Measurements from ENCODE around the gene BNC2.

Gene BNC2

GRCh38 chr9:16458696-16459420, 411.6 kb downstream of the BNC2 start:
- Histone ChIP-seq H3K4me1 (ENCODE audit: control insufficient read depth, low read depth, low read length) (no peaks in the 10 kb centered on the region), H3K4me3 (ENCODE audit: low read length) (no peak overlapping the region), H2BK5ac (ENCODE audit: low read length) (no peak overlapping the region), H4K8ac (ENCODE audit: low read depth, low read length) (no peak overlapping the region), H4K5ac (ENCODE audit: low read length) (no peak overlapping the region), H2AK5ac (ENCODE audit: low read length) (no peak overlapping the region), H3K4me2 (ENCODE audit: low read length) (no peak overlapping the region), H2BK120ac (ENCODE audit: low read depth, low read length) (no peak overlapping the region), H3K56ac (ENCODE audit: low read length) (no peak overlapping the region), H3K79me2 (ENCODE audit: control insufficient read depth, insufficient read depth, low read length) (no peaks in the 10 kb centered on the region), H3K4ac (ENCODE audit: low read depth, low read length) (no peak overlapping the region), H3K23ac (ENCODE audit: low read length) (peak overlapping the region; percentile 18), H3K36me3 (ENCODE audit: control insufficient read depth, insufficient read depth, low read length) (no peaks in the 10 kb centered on the region), H3K27ac (ENCODE audit: low read depth, low read length) (no peak overlapping the region), H3K79me1 (ENCODE audit: low read length) (no peaks in the 10 kb centered on the region), H3K9ac (ENCODE audit: low read length) (no peak overlapping the region), H3K27me3 (ENCODE audit: insufficient read depth, low read length, poor library complexity) (no peaks in the 10 kb centered on the region), H3K18ac (ENCODE audit: low read length) (no peak overlapping the region), H2BK15ac (replicated peaks; ENCODE audit: low read depth) (no peak overlapping the region)
- no peak for DNase-seq
- no CpG with 5 or more reads among the region's 6 CpGs for WGBS (ENCODE audit: extremely low coverage, insufficient coverage, low lambda C conversion rate)

- no peak overlapping the region for H3K4me3 ChIP-seq (ENCODE audit: low read length)
- DNase-seq = no peak
- no peak overlapping the region for H2BK120ac ChIP-seq (ENCODE audit: low read depth, low read length)
- H2BK5ac ChIP-seq (ENCODE audit: low read length) = no peak overlapping the region
- no peaks in the 10 kb centered on the region for H3K79me2 ChIP-seq (ENCODE audit: control insufficient read depth, insufficient read depth, low read length)
- no peak overlapping the region for H2AK5ac ChIP-seq (ENCODE audit: low read length)
- no peaks in the 10 kb centered on the region for H3K36me3 ChIP-seq (ENCODE audit: control insufficient read depth, insufficient read depth, low read length)
- H3K79me1 ChIP-seq (ENCODE audit: low read length) = no peaks in the 10 kb centered on the region
- H4K5ac ChIP-seq (ENCODE audit: low read length) = no peak overlapping the region
- no peak overlapping the region for H3K56ac ChIP-seq (ENCODE audit: low read length)
- H3K4me2 ChIP-seq (ENCODE audit: low read length) = no peak overlapping the region
- H3K23ac ChIP-seq (ENCODE audit: low read length) = no peak overlapping the region
- H3K4ac ChIP-seq (ENCODE audit: low read depth, low read length) = no peak overlapping the region
- H3K18ac ChIP-seq (ENCODE audit: low read length) = no peak overlapping the region
- no peaks in the 10 kb centered on the region for H3K4me1 ChIP-seq (ENCODE audit: control insufficient read depth, low read depth, low read length)
- H3K27ac ChIP-seq (ENCODE audit: low read depth, low read length) = no peak overlapping the region
- H3K9ac ChIP-seq (ENCODE audit: low read length) = no peak overlapping the region
- H3K27me3 ChIP-seq (ENCODE audit: insufficient read depth, low read length, poor library complexity) = no peaks in the 10 kb centered on the region
- no peak overlapping the region for H4K8ac ChIP-seq (ENCODE audit: low read depth, low read length)
- H2BK15ac ChIP-seq (replicated peaks; ENCODE audit: low read depth) = no peak overlapping the region
These were observed 414.6 kb downstream of the BNC2 start for GRCh38 chr9:16455842-16456241.

GRCh38 chr9:16453390-16453789, 417.1 kb downstream of the BNC2 start:
- no CpG with 5 or more reads among the region's 3 CpGs for WGBS (ENCODE audit: extremely low coverage, insufficient coverage, low lambda C conversion rate)
- Histone ChIP-seq H3K79me2 (ENCODE audit: control insufficient read depth, insufficient read depth, low read length) (no peaks in the 10 kb centered on the region), H3K9ac (ENCODE audit: low read length) (no peak overlapping the region), H3K36me3 (ENCODE audit: control insufficient read depth, insufficient read depth, low read length) (no peaks in the 10 kb centered on the region), H2BK15ac (replicated peaks; ENCODE audit: low read depth) (no peak overlapping the region), H3K4ac (ENCODE audit: low read depth, low read length) (no peak overlapping the region), H3K79me1 (ENCODE audit: low read length) (no peaks in the 10 kb centered on the region), H2BK5ac (ENCODE audit: low read length) (no peak overlapping the region), H3K4me1 (ENCODE audit: control insufficient read depth, low read depth, low read length) (no peaks in the 10 kb centered on the region), H2AK5ac (ENCODE audit: low read length) (no peak overlapping the region), H3K18ac (ENCODE audit: low read length) (no peak overlapping the region), H3K23ac (ENCODE audit: low read length) (no peak overlapping the region), H3K4me2 (ENCODE audit: low read length) (no peak overlapping the region), H2BK120ac (ENCODE audit: low read depth, low read length) (no peak overlapping the region), H3K27me3 (ENCODE audit: insufficient read depth, low read length, poor library complexity) (no peaks in the 10 kb centered on the region), H3K4me3 (ENCODE audit: low read length) (no peak overlapping the region), H4K8ac (ENCODE audit: low read depth, low read length) (no peak overlapping the region), H3K56ac (ENCODE audit: low read length) (no peak overlapping the region), H3K27ac (ENCODE audit: low read depth, low read length) (no peak overlapping the region), H4K5ac (ENCODE audit: low read length) (no peak overlapping the region)
- DNase-seq = no peak

DNA sequence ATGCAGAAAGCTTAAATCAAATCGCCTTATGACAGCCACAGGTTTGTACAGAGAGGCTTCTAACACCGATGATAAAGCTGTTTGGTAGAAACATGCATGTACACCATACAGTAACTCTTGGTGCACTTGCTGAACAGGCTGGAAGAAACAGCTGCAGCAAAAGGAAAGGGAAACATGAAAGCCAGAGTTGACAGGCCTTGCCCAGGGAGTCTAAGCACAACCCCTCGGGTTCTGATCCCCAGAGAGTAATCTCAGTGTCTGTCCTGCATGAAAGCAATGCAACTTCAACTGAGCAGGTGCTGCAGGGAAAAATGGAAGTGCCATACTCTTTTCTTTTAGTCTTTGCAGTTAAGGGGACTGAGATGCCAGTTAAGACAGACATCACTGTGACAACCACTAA, 419.9 kb downstream of the BNC2 start:
- Histone ChIP-seq H3K4me3 (ENCODE audit: low read length) (no peak overlapping the region), H3K4me1 (ENCODE audit: control insufficient read depth, low read depth, low read length) (no peaks in the 10 kb centered on the region), H3K9ac (ENCODE audit: low read length) (no peak overlapping the region), H3K79me1 (ENCODE audit: low read length) (no peaks in the 10 kb centered on the region), H2AK5ac (ENCODE audit: low read length) (no peak overlapping the region), H4K8ac (ENCODE audit: low read depth, low read length) (no peak overlapping the region), H3K56ac (ENCODE audit: low read length) (no peak overlapping the region), H3K79me2 (ENCODE audit: control insufficient read depth, insufficient read depth, low read length) (no peaks in the 10 kb centered on the region), H2BK120ac (ENCODE audit: low read depth, low read length) (no peak overlapping the region), H3K4ac (ENCODE audit: low read depth, low read length) (no peak overlapping the region), H3K4me2 (ENCODE audit: low read length) (no peak overlapping the region), H3K27me3 (ENCODE audit: insufficient read depth, low read length, poor library complexity) (no peaks in the 10 kb centered on the region), H3K18ac (ENCODE audit: low read length) (no peak overlapping the region), H3K27ac (ENCODE audit: low read depth, low read length) (no peak overlapping the region), H3K23ac (ENCODE audit: low read length) (no peak overlapping the region), H3K36me3 (ENCODE audit: control insufficient read depth, insufficient read depth, low read length) (no peaks in the 10 kb centered on the region), H4K5ac (ENCODE audit: low read length) (no peak overlapping the region), H2BK5ac (ENCODE audit: low read length) (no peak overlapping the region), H2BK15ac (replicated peaks; ENCODE audit: low read depth) (no peak overlapping the region)
- DNase-seq = no peak
- WGBS (ENCODE audit: extremely low coverage, insufficient coverage, low lambda C conversion rate) = no CpG with 5 or more reads among the region's 3 CpGs

GRCh38 chr9:16450043-16450442, 420.4 kb downstream of the BNC2 start:
- H3K56ac ChIP-seq (ENCODE audit: low read length) = no peak overlapping the region
- H3K4me1 ChIP-seq (ENCODE audit: control insufficient read depth, low read depth, low read length) = no peaks in the 10 kb centered on the region
- H3K9ac ChIP-seq (ENCODE audit: low read length) = no peak overlapping the region
- no peaks in the 10 kb centered on the region for H3K79me2 ChIP-seq (ENCODE audit: control insufficient read depth, insufficient read depth, low read length)
- H3K4ac ChIP-seq (ENCODE audit: low read depth, low read length) = no peak overlapping the region
- H2AK5ac ChIP-seq (ENCODE audit: low read length) = no peak overlapping the region
- no peak overlapping the region for H3K18ac ChIP-seq (ENCODE audit: low read length)
- no peak overlapping the region for H3K27ac ChIP-seq (ENCODE audit: low read depth, low read length)
- H3K27me3 ChIP-seq (ENCODE audit: insufficient read depth, low read length, poor library complexity) = no peaks in the 10 kb centered on the region
- H3K36me3 ChIP-seq (ENCODE audit: control insufficient read depth, insufficient read depth, low read length) = no peaks in the 10 kb centered on the region
- no peak overlapping the region for H4K5ac ChIP-seq (ENCODE audit: low read length)
- H2BK5ac ChIP-seq (ENCODE audit: low read length) = no peak overlapping the region
- no peak overlapping the region for H3K4me3 ChIP-seq (ENCODE audit: low read length)
- H3K79me1 ChIP-seq (ENCODE audit: low read length) = no peaks in the 10 kb centered on the region
- H3K4me2 ChIP-seq (ENCODE audit: low read length) = no peak overlapping the region
- H2BK15ac ChIP-seq (replicated peaks; ENCODE audit: low read depth) = no peak overlapping the region
- H4K8ac ChIP-seq (ENCODE audit: low read depth, low read length) = no peak overlapping the region
- no peak for DNase-seq
- H3K23ac ChIP-seq (ENCODE audit: low read length) = no peak overlapping the region
- H2BK120ac ChIP-seq (ENCODE audit: low read depth, low read length) = no peak overlapping the region

DNA sequence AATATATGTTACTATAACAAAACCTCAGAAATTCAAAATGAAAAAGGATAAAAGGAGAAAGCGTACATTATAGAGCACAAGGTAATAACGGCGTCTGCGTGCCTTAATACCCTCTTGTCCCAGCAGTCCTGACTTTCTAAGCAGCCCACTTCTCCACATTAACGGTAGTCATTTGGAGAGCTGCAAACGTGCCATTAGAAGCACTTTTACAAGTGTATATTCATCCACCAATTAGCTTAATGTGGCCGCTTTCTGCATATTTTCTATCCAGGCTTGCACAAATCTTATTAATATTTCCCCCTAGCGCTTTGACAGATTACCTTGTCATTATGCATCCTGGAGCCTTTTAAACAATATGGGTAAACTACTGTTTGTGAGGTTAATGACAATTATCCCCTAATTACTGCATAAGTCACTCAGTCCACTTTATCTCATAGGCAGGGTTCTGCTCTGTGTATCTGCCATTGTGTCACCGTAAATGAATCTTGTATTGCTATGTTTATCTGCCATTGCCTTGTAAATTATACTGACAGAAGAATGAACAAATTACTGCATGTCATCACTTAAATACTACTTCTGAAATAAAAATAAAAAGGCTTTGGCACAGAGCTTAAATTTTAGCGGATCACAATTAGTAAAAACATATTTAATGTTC, 421.3 kb downstream of the BNC2 start:
- H2BK120ac ChIP-seq (ENCODE audit: low read depth, low read length) = no peak overlapping the region
- no CpG with 5 or more reads among the region's 10 CpGs for WGBS (ENCODE audit: extremely low coverage, insufficient coverage, low lambda C conversion rate)
- H3K9ac ChIP-seq (ENCODE audit: low read length) = no peak overlapping the region

More for the DNA sequence above, 421.3 kb downstream of the BNC2 start:
- Histone ChIP-seq H2BK15ac (replicated peaks; ENCODE audit: low read depth) (no peak overlapping the region), H2AK5ac (ENCODE audit: low read length) (no peak overlapping the region), H4K5ac (ENCODE audit: low read length) (no peak overlapping the region), H3K4me2 (ENCODE audit: low read length) (no peak overlapping the region), H3K23ac (ENCODE audit: low read length) (no peak overlapping the region), H3K27me3 (ENCODE audit: insufficient read depth, low read length, poor library complexity) (no peaks in the 10 kb centered on the region), H3K4ac (ENCODE audit: low read depth, low read length) (no peak overlapping the region), H3K4me3 (ENCODE audit: low read length) (no peak overlapping the region), H3K27ac (ENCODE audit: low read depth, low read length) (no peak overlapping the region), H3K4me1 (ENCODE audit: control insufficient read depth, low read depth, low read length) (no peaks in the 10 kb centered on the region), H3K18ac (ENCODE audit: low read length) (no peak overlapping the region), H3K56ac (ENCODE audit: low read length) (no peak overlapping the region), H2BK5ac (ENCODE audit: low read length) (no peak overlapping the region), H4K8ac (ENCODE audit: low read depth, low read length) (no peak overlapping the region), H3K79me2 (ENCODE audit: control insufficient read depth, insufficient read depth, low read length) (no peaks in the 10 kb centered on the region), H3K79me1 (ENCODE audit: low read length) (no peaks in the 10 kb centered on the region), H3K36me3 (ENCODE audit: control insufficient read depth, insufficient read depth, low read length) (no peaks in the 10 kb centered on the region)
- no peak for DNase-seq
